Melanocyte of skin (primary cell): ENCODE results near the gene PRPF39. TPM values are rescaled to one million over a fixed set of nuclear protein-coding genes. Genes with fewer than 3 reads are reported as not detected.

Source experiments
- small RNA-seq, 2 donors: library from RNA; depleted of rRNA; stranded (forward); fragments of <200 nt; gene quantifications; one replicate each; pipeline ENCODE3, GENCODE V24; 2012
- total RNA-seq, 2 donors: library from RNA; depleted of rRNA; stranded (reverse); fragments of >200 nt; gene quantifications; 2 replicates each; pipeline ENCODE4 v1.2.3, GENCODE V29; 2012

The PRPF39 gene
- total RNA-seq = 10 to 100 TPM; 31.3 to 33.0 TPM

DNA sequence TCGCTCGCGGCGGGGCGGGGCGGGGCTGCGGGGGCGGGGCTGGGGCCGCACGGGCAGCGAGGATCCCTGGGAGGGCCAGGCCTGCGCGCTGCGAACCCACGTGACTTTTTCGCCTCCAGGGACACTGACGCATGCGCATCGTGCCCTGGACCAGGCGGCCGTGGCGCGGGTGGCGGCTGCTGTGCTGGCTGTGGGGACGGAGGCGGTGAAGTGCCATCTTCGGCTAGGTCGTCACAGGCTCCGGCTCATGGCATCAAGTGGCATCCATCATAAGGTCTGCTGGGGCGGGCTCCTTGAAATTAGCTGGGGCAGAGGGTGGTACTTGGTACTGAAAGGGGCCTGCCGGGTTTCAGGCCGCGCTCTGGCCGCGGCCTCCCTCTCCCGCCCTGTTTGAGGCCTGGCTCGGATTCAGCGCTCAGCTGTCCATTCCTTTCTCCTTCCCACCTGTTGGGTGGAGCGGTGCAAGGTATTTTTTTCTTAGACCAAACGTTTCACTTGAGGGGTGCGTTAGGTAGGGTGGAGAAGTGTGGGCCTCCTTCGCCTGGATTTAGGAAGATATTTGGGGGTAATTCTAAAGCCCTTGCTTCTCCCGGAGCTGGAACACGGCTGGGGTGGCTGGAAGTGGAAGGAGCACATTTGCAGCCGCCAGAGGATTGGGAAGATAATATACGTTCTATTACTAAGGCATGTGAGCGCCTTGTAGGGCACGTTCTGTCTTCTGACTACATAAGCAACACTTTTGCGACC, at the start of gene PRPF39:
PRPF39 (plus strand) TSS at position 141 of the 747 bp plus-strand sequence. CDS start 11,124 bp downstream, outside the sequence.

GRCh38 chr14:45134051-45134958, 50.4 kb downstream of the PRPF39 start, which contains the start of gene FKBP3:
FKBP3 (minus strand) TSS chr14:45134481; CDS start chr14:45134456, 25 bp downstream.

DNA sequence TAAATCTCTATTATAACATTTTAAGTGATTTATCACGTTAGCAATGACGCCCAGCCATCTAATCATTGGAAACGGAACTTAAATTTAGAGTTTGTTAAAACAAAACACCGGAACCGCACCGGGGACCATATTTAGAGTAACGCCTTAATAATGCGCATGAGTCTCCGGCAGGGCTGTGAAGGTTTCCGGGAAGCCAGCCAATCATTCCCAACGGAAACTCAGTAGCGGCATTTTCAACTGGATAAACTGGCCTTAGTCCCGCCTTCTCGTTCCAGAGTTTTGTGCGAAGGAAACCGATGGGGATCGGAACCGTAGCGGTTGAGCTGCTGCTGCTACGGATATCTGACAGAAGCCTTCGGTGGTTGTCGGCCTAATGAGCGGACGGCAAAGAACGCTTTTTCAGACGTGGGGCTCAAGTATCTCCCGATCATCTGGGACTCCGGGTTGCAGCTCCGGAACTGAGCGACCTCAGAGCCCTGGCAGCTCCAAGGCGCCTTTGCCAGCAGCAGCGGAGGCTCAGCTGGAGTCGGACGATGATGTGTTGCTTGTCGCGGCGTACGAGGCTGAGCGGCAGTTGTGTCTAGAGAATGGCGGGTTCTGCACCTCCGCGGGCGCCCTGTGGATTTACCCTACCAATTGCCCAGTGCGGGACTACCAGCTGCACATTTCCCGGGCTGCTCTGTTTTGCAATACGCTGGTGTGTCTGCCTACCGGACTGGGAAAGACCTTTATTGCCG, 51.9 kb downstream of the PRPF39 start, which contains the start of gene FANCM:
FANCM (plus strand) TSS at position 272 of the 737 bp plus-strand sequence; CDS start at position 374, 102 bp downstream.

Small RNAs within 50 kb of the gene (small RNA-seq; reads per million reads assigned to genes)
- 0 reads per million in 2 donors for gene RF00151
- 11,605 to 15,866 reads per million in 2 donors for gene SNORD127

Other genes starting within 250 kb of the PRPF39 start
- 10 to 100 TPM; 12.0 to 12.4 TPM for gene KLHL28, start 122.2 kb upstream of the PRPF39 start, total RNA-seq
- 10 to 100 TPM; 16.7 to 21.3 TPM for gene TOGARAM1, start 121.9 kb upstream of the PRPF39 start, total RNA-seq
- gene FKBP3, start 50.4 kb downstream of the PRPF39 start, total RNA-seq = 10 to 100 TPM; 18.9 to 24.0 TPM
- gene FANCM, start 51.8 kb downstream of the PRPF39 start, total RNA-seq = 10 to 100 TPM; 11.0 to 13.3 TPM
- 10 to 100 TPM; 21.3 to 27.6 TPM for gene MIS18BP1, start 169.1 kb downstream of the PRPF39 start, total RNA-seq